Small intestine (tissue), 7 donors: Measurements from ENCODE around the gene TYRO3. TPM values are rescaled to one million over a fixed set of nuclear protein-coding genes. Genes with fewer than 3 reads are reported as not detected.

Experiments used
- DNase-seq, 2 donors: peaks; one replicate each; pipeline versions ENCODE4 v3.0.0 to v3.0.0-alpha.2; 2013
- FAIRE-seq: peaks from 2 replicates; lab custom pipeline; 2012; peaks lifted over from hg19 to GRCh38; lab: Jason Lieb, UNC
- H3K27ac ChIP-seq, 3 donors: one replicate each; pipeline ENCODE4 v1.5.1; 2013; ENCODE audit warnings: low read length in 2 of 3, mild to moderate bottlenecking in 2 of 3, control low read depth in 1 of 3, inconsistent platforms in 1 of 3, low read depth in 1 of 3, moderate library complexity in 1 of 3
- H3K27me3 ChIP-seq, 3 donors: one replicate each; pipeline ENCODE4 v1.6.1; 2013; ENCODE audit warnings: low read length in 3 of 3, inconsistent platforms in 1 of 3; ENCODE audit not compliant: control insufficient read depth in 3 of 3, insufficient read depth in 3 of 3
- H3K36me3 ChIP-seq, 3 donors: one replicate each; pipeline ENCODE4 v1.6.1; 2013; ENCODE audit warnings: low read length in 3 of 3, inconsistent platforms in 1 of 3, low read depth in 1 of 3, mild to moderate bottlenecking in 1 of 3, moderate library complexity in 1 of 3; ENCODE audit not compliant: control insufficient read depth in 3 of 3, insufficient read depth in 2 of 3
- H3K4me1 ChIP-seq, 3 donors: one replicate each; pipeline ENCODE4 v1.6.1; 2013; ENCODE audit warnings: low read length in 2 of 3, inconsistent platforms in 1 of 3, low read depth in 1 of 3, mild to moderate bottlenecking in 1 of 3, moderate library complexity in 1 of 3; ENCODE audit not compliant: control insufficient read depth in 3 of 3, insufficient read depth in 2 of 3
- H3K4me3 ChIP-seq, 3 donors: one replicate each; pipeline ENCODE4 v1.5.1; 2013; ENCODE audit warnings: low read length in 3 of 3, control low read depth in 1 of 3, inconsistent platforms in 1 of 3, low read depth in 1 of 3, mild to moderate bottlenecking in 1 of 3, moderate library complexity in 1 of 3
- H3K9me3 ChIP-seq, 2 donors: one replicate each; pipeline ENCODE4 v1.6.1; 2013; ENCODE audit warnings: low read depth in 1 of 2, low read length in 1 of 2; ENCODE audit not compliant: control insufficient read depth in 2 of 2, insufficient read depth in 1 of 2
- WGBS, 3 donors: extraction: QIAGEN DNeasy Blood & Tissue Kit; methylation state at CpG; one replicate each; pipeline ENCODE4 v1.1.7; 2013; 5-methylcytosine and 5-hydroxymethylcytosine counted together
- polyA plus RNA-seq, 4 donors: library from polyadenylated mRNA; stranded (reverse) in 3 of 4; unstranded in 1 of 4; fragments of 200-250 nt in 3 of 4; fragments of 120-200 nt in 1 of 4; gene quantifications; one replicate each; pipeline versions ENCODE4 v1.2.1 to v1.2.3, GENCODE V29; 2013
- donor health status: healthy with polysubstance abuse.
- donor health status: control.
- donor health status: control.
- donor health status: Bipolar disorder and iron deficiency.
- donor health status: healthy.

Gene TYRO3
- polyA plus RNA-seq, 4 donors: 2.7 to 57.9 (median 6.5) TPM

DNA sequence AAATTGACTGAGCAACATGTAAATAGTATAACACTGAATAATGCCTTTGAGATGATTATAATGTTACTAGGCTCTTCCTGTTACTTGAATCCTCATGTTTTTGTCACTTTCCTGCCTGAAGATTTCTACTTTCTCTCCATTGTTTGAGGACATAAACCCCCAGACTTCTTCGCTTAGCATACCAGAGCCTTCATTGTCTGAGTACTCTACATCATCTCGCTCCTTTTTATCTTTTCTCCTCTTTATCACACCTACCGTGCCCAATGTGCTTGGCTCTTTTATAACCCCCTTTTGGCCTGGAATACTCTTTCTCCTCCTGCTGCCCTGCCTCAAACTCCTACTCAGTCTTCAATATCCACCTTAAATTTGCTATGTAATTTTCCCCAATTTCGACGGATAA is 70.9 kb downstream of the TYRO3 start:
- FAIRE-seq (no peak), DNase-seq (no peak)
- WGBS, 3 donors: 71 to 79% (median 77%) methylated on average over 5 of the region's 5 CpGs
- H3K36me3 ChIP-seq: no peaks in the 10 kb centered on the region
- no peak overlapping the region for H3K27ac ChIP-seq
- H3K4me1 ChIP-seq: peaks cover 0 to 6% (median 0%) of the 10 kb centered on the region in 3 donors
- no peaks in the 10 kb centered on the region for H3K27me3 ChIP-seq
- no peaks in the 10 kb centered on the region for H3K9me3 ChIP-seq
- no peak overlapping the region for H3K4me3 ChIP-seq

DNA sequence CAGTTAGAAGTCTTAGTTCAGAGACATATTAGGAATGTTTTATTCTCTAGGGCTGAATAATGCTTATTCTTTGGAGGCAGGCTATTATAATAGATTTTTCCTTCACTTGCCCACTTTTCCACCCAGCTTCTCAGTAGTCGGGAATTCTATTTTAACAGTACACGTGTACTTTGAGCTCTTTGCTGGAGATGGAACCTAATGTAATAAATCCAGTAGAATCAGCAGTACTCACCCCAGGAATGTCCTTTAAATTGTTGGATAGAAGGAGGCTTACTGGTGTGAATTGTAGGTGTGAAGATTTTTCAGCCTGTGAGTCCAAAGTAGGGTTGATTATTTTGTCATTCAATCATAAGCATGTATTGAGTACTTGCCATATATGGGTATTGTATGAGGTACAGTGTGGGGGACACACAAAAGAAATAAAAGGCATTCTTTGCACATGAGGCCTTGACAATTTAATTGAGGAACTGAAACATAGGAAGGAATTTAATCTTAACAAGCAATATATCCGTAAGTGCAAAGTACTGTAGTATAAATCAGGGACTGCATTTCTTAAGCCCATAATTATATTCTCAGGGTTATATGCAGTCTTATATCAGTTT is 71.7 kb downstream of the TYRO3 start:
- Histone ChIP-seq H3K27ac (no peak overlapping the region), H3K4me3 (no peak overlapping the region), H3K9me3 (no peaks in the 10 kb centered on the region), H3K4me1 (peaks cover 0 to 6% (median 0%) of the 10 kb centered on the region in 3 donors), H3K27me3 (no peaks in the 10 kb centered on the region), H3K36me3 (no peaks in the 10 kb centered on the region)
- FAIRE-seq (no peak), DNase-seq (peak; percentile 27 to 49)
- 21 to 59% (median 34%) methylated on average over 3 of the region's 3 CpGs for WGBS, 3 donors

DNA sequence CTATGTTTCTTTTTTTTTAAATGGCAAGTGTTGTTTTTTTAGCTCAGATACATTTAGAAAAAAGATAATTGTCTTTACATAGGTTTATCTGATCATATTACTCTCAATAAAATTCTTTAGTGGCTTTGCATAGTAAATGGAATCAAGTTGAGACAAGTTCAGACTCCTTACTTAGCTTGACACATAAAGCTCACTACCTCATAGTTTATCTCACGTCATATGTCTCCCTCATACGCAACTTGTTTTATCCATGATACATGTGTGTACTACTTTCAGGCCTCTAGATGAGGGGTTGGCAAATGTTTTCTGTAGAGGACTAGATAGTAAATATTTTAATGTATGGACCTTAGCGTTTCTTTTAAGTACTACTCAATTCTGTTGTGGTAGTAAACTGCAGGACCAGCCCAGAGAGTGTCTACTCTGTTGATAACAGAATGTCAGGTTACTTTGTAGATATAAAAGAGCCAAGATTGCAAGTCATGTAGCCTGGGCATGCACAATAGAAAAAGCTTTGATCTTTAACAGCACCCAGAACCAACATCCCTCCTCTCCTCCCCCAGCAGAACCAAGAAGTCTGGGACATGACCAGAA is 73.0 kb downstream of the TYRO3 start:
- WGBS, 3 donors: 75 to 90% (median 83%) methylated on average over 3 of the region's 3 CpGs
- no peak overlapping the region for H3K4me3 ChIP-seq
- H3K4me1 ChIP-seq: peaks cover 0 to 7% (median 0%) of the 10 kb centered on the region in 3 donors
- FAIRE-seq: no peak
- no peaks in the 10 kb centered on the region for H3K27me3 ChIP-seq
- H3K36me3 ChIP-seq: no peaks in the 10 kb centered on the region
- H3K9me3 ChIP-seq: no peaks in the 10 kb centered on the region
- H3K27ac ChIP-seq: no peak overlapping the region
- no peak for DNase-seq

Other genes with a start within 250 kb of the TYRO3 start
- gene OIP5, start 226.6 kb upstream of the TYRO3 start, polyA plus RNA-seq: 10 to 100 TPM in 1 of 4 donors, 1 to 10 TPM in 2, not detected in 1; 1.8 to 16.2 (median 6.7) TPM
- 10 to 100 TPM in 2 of 4 donors, 1 to 10 TPM in 2; 4.6 to 37.2 (median 19.9) TPM for gene NUSAP1, start 226.3 kb upstream of the TYRO3 start, polyA plus RNA-seq
- gene NDUFAF1, start 156.7 kb upstream of the TYRO3 start, polyA plus RNA-seq: 10 to 100 TPM; 19.7 to 31.1 (median 21.1) TPM
- 10 to 100 TPM; 18.0 to 38.4 (median 25.0) TPM for gene RTF1, start 142.1 kb upstream of the TYRO3 start, polyA plus RNA-seq
- 10 to 100 TPM; 30.3 to 93.9 (median 48.4) TPM for gene ITPKA, start 65.3 kb upstream of the TYRO3 start, polyA plus RNA-seq
- gene LTK, start 45.4 kb upstream of the TYRO3 start, polyA plus RNA-seq: 10 to 100 TPM; 13.1 to 68.4 (median 32.9) TPM
- gene RPAP1, start 15.0 kb upstream of the TYRO3 start, polyA plus RNA-seq: 10 to 100 TPM in 2 of 4 donors, 1 to 10 TPM in 2; 6.2 to 23.8 (median 10.2) TPM
- gene MGA, start 101.2 kb downstream of the TYRO3 start, polyA plus RNA-seq: 10 to 100 TPM in 1 of 4 donors, 1 to 10 TPM in 3; 1.4 to 21.0 (median 3.7) TPM
- gene MAPKBP1, start 215.3 kb downstream of the TYRO3 start, polyA plus RNA-seq: 10 to 100 TPM in 3 of 4 donors, 1 to 10 TPM in 1; 8.3 to 30.2 (median 23.6) TPM